NCI-H524 (cell line): ENCODE results near the gene ZNF678.
"Not testable (repeated sequence)": the region's sequence is repeated elsewhere in the genome, so short reads cannot be mapped to it uniquely, and the experiment has no call there.

Source experiments
- DNase-seq, 2 experiments: peaks; one replicate each; lab custom pipeline; 2025; lab: John Stamatoyannopoulos, UW

Gene ZNF678

DNA sequence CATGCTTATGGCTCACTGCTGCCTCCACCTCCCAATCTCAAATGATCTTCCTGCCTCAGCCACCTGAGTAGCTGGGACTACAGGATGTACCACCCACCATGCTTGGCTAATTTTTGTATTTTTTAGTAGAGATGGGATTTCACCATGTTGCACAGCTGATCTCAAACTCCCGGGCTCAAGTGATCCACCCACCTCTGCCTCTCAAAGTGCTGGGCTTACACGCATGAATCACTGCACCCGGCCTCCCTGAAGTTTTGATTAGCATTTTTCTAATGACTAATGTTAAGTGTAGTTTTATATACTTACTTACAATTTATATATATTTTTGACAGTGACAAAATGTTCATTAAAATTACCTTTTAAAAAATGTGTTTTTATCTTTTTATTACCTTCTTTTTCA lies 41.1 kb downstream of the ZNF678 start:
- no peak for DNase-seq

DNA sequence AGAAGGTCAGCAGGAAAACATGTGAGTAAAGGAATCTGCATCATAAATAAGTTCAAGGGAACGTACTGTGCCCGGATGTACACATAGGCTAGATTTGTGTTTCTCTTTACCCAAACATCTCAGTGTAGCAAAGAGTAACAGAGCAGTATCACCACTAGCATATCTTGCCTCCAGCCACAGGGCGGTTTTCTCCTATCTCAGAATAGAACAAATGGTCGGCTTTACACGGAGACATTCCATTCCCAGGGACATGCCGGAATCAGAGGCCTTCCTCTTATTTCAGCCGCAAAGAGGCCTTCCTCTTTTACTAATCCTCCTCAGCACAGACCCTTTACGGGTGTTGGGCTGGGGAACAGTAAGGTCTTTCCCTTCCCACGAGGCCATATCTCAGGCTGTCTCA lies 42.9 kb downstream of the ZNF678 start:
- DNase-seq: not testable (repeated sequence)

DNA sequence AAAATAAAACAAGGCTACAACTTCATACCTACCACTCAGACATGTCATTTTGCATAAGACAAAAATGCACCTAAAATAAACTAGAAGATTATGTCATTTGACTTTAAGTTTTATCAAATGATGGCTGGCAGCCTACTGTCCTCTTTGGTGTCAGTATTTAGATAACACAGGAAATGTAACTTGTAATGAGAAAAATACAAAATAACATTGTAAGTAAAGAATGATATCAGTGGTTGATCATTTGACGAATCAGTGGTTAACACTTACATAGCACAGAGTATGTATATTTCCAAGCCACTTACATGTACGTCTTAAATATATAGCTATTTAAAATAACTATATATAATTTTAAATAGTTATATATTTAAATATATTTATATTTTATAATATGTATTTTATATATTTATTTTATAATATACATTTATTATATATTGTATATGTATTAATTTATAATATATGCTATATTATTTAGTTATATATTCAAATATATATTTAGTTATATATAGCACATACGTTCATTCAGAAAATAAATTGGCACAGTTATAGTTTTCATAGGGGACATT lies 44.1 kb downstream of the ZNF678 start:
- no peak for DNase-seq

DNA sequence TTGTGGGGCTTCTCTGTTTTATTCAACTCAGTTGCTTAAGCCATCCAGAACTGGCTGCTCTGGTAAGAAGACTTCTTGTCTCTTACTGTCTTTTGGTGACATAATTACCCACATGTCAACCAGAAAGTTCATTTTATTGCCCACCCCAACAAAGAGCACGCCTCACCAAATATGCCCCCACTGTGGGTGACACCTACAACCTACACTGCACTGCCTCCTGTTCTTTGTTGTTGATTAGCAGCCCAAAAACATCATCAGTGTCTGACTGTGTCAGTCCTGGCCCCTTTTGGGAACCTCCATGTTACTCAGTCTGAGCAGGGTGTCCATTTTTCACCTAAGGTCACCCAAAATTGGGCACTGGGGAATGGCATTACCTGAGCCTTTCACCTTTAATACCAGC lies 49.3 kb downstream of the ZNF678 start:
- DNase-seq: no peak

DNA sequence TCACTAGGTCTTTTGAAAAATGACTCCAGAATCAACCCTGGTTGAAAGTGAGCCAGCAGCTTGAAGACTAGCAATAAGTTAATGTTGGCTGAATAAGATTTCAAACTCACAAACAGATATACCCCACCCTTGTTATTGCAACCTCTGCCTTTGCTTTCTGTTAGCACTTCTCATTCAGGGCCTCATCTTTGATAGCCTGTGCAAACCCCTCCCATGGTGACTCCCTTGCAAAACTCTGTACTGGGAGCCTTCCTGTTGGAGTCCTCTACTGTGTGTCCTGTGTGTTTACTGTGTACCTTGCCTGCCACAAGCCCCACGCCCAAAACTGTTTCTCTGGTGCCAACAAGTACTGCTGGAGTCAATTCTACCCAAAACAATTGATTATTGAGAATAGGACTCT lies 50.2 kb downstream of the ZNF678 start:
- no peak for DNase-seq

DNA sequence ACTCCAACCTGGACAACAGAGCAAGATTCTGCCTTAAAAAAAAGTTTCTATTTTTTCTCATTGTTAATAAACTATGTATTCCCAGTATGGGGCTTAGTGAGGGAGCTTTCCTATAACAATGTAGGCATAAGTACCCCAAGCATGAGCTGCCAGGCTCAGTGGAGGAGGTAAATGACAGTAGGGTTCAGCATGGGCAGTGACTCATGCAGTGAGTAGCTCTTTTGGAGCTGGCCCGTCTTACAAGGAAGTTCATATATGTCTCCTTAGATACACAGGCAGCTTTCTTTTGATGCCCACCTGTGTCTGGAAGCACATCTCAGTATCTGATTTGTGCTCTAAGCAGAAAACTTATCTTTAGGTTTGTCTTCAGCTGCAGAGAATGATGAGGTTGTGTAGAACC lies 57.9 kb downstream of the ZNF678 start:
- DNase-seq: no peak

DNA sequence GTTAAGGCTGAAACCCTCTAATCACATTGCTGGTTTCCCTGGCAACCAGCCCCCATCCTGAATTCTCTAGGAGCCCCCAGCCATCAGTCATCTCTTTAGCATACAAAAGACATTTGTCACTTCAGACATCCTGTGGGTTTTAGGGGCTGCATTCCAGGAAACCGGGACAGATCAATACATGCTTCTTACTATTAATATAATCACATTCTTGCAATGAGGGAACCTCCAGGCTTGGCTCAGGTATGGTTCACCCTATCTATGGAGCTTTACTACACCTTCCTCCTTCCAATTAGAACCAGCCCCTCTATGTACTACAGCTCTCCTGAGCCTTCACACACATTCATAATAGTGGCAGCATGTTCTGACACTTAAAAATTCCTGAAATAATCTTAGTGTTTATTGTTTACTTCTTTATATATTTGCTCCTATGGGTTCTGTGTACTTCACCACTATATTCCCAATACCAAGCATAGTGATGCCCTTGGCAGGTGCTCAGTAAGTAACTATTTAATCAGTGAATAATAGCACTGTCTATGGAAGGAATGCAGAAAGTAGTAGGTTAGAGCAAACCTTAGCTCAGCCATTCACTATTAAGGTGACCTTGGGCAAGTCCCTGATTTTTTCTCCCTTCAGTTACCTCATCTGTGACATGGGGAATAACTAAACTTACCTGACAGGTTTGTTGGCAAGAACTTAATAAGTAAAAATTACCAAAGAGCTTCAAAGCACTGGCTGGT lies 59.6 kb downstream of the ZNF678 start:
- DNase-seq: no peak

DNA sequence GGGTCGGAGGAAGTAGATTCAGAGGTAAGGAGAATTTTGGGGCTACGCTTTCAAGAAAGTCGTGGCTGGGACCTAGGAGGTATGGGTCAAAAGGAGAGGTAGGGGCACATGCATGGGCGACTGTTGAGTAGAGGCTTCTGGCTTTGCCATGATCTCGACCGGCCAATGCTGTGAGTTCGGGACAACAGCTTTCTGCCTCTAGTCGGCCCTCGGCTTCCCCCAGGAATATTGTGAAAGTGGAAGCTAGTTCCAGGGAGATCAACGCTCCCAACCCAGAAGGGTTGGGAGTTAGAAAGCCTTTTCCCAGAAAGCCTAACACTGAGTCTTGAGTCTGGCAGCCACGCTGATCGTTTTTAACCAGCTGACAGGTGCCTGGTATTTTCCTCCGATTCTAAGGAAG lies 69.0 kb downstream of the ZNF678 start:
- DNase-seq: no peak

DNA sequence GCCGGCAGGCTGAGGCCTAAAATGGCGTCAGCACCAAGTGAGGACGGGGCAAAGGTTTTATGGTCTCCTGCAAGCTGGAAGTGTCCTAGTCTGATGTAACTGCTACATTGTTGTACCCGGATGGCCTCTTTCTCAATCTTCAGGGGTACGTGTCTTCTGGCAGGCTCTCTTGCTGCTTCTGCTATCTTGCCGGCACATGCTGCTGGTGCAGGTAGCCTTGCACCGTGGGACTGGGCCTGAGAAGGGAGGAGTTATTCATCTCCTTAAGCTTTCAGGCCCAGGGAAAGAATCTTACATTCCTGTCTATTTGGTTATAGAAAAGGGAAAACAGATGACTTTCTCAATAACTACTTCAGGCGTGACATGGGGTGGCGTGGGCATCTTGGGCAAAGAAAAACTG lies 72.2 kb downstream of the ZNF678 start:
- no peak for DNase-seq

DNA sequence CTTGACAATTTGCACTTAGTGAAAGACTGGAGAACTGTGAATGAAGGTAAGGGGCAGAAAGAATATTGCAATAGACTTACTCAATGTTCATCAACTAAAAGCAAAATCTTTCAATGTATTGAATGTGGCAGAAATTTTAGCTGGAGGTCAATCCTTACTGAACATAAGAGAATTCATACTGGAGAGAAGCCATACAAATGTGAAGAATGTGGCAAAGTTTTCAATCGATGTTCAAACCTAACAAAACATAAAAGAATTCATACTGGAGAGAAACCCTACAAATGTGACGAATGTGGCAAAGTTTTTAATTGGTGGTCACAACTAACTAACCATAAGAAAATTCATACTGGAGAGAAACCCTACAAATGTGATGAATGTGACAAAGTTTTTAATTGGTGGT lies 91.1 kb downstream of the ZNF678 start:
- no peak for DNase-seq

DNA sequence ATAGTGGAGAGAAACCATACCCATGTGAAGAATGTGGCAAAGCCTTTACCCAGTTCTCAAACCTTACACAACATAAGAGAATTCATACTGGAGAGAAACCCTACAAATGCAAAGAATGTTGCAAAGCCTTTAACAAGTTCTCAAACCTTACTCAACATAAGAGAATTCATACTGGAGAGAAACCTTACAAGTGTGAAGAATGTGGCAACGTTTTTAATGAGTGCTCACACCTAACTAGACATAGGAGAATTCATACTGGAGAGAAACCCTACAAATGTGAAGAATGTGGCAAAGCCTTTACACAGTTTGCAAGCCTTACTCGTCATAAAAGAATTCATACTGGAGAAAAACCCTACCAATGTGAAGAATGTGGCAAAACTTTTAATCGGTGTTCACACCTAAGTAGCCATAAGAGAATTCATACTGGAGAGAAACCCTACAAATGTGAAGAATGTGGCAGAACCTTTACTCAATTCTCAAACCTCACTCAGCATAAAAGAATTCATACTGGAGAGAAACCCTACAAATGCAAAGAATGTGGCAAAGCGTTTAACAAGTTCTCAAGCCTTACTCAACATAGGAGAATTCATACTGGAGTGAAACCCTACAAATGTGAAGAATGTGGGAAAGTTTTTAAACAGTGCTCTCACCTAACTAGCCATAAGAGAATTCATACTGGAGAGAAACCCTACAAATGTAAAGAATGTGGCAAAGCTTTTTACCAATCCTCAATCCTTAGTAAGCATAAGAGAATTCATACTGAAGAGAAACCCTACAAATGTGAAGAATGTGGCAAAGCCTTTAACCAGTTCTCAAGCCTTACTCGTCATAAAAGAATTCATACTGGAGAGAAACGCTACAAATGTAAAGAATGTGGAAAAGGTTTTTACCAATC lies 91.7 kb downstream of the ZNF678 start:
- DNase-seq: no peak

DNA sequence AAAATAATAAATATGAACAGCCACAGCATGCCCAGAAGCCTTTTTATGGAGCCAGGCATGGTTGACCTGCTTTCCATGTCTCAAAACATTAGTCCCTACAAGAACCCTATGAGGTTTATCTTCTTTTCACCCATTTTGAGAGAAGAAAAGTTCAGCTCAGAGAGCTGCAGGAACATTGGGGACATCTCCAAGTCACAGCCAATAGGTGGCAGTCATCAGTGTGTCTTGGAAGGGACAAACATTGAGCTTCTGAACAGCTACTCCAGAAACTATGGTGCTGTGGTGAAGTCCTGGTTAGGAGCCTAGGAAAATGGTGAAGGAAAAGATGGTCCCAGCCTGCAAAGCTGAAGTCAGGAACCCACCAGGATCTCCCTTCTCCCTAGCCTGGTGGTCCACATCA lies 98.1 kb downstream of the ZNF678 start:
- DNase-seq: no peak

DNA sequence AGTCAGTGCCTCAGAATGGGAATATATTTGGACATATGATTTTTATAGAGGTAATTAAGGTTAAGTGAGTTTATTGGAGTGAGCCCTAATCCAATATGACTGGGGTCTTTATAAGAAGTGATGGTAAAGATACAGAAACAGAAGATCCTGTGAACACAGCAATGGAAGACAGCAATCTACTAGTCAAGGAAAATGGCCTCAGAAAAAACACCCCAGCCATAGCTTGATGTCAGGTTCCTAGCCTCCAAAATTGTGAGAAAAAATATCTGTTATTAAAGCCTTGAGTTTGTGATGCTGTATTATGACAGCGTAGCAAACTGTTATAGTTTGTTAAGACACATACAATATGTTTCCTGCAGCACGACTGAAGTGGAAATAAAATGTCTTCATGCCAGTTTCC lies 99.6 kb downstream of the ZNF678 start:
- DNase-seq: no peak

DNA sequence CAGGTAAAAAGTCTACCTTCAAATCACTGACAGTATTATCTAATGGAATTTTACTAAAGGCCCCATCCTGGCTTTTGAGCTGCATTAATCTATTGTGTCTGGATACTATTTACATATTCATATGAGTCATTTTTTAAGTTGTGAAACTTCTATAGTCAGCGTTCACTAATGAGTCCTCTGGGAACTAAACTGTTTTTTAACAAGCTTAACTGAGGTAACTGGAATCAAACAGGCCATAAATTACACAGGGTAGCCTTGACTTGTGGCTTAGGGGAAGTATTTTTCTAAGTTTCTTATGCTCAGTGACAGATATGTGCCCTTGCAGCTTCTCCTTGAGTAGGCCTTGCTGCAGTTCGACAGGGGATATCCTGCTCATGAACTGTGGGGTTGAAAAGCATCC lies 102.9 kb downstream of the ZNF678 start:
- no peak for DNase-seq

DNA sequence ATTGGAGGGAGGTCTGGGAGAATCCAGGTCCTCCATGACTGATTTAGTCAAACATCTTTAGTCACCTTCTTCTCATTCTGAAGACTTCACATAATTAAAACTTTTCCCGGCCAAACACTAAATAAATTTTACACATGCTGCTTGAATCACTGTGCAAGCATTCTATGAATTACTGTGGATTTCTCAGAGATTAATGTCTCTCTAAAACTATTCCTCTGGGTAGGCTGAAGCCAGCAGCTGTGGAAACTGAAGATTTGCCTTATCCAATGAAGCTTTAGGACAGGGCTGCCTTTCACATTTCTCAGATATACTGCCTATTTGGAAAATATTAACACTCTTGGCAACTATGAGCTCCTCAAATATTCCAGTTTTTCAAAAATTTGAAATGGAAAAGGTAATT lies 110.1 kb downstream of the ZNF678 start:
- no peak for DNase-seq

DNA sequence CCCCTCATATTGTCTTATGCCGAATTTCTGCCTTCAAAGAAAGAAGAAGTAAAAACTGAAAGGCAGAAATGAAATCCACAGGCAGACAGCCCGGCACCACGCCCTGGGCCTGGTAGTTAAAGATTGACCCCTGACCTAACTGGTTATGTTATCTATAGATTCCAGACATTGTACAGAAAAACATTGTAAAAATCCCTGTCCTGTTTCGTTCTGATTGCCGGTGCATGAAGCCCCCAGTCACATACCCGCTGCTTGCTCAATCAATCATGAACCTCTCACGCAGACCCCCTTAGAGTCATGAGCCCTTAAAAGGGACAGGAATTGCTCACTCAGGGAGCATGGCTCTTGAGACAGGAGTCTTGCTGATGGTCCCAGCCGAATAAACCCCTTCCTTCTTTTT lies 122.5 kb downstream of the ZNF678 start:
- no peak for DNase-seq

DNA sequence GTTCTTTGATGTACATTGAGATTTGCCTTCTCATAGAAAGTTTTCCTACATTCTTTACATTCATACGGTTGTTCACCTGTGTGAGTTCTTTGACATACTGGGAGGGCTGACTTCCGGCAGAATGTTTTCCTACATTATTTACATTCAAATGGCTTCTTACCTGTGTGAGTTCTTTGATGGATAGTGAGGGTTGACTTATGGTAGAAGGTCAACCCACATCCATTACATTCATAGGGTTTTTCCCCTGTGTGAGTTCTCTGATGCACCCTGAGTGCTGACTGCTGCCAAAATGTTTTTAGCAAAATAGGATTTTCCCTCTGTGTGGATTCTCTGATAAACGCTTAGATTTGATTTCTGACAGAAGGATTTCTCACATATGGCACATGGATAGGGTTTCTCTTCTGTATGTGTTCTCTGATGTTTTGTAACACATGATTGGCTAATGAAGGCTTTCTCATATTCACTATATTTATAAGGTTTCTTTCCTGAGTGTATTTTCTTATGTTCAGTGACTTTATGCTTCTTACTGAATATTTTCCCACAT lies 134.0 kb downstream of the ZNF678 start:
- no peak for DNase-seq

DNA sequence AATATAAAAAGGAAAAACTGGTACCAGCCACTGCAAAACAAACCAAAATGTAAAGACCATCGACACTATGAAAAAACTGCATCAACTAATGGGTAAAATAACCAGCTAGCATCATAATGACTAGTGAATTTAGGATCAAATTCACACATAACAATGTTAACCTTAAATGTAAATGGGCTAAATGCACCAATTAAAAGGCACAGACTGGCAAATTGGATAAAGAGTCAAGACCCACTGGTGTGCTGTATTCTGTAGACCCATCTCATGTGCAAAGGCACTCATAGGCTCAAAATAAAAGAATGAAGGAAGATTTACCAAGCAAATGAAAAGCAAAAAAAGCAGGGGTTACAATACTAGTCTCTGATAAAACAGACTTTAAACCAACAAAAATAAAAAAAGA lies 138.3 kb downstream of the ZNF678 start:
- not testable (repeated sequence) for DNase-seq

DNA sequence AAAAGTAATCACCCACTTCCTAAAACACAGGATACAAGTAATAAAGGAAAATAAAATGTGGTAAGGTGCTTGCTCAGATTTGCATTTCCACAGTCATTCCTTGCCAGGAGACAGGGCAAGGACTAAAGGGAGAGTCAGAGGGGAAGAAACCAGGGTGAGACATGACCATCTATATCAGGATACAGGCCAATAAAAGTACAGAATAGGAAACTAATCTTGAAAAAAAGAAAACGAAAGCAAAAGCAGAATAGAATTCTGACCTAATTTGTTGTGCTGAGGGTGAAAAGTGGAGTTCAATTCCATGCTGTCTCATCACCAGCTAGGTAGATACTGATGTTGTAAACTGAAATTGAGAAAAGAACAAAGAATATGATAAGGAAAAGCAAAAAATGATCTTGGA lies 144.5 kb downstream of the ZNF678 start:
- no peak for DNase-seq

DNA sequence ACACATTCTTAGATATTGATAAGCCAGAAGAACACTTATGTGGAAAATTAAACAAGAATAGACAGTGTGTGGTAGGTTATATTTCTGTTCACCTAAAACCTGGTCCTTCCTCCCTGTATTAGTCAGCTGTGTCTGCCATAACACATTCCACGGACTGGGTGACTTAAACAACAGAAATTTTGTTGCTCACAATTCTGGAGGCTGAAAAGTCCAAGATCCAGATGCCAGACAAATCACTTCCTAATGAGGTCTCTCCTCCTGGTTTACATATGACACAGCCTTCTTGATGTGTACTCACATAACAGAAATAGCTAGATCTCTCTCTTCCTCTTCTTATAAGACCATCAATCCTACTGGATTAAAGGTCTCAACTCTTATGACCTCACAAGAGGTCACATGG lies 146.1 kb downstream of the ZNF678 start:
- DNase-seq: no peak

DNA sequence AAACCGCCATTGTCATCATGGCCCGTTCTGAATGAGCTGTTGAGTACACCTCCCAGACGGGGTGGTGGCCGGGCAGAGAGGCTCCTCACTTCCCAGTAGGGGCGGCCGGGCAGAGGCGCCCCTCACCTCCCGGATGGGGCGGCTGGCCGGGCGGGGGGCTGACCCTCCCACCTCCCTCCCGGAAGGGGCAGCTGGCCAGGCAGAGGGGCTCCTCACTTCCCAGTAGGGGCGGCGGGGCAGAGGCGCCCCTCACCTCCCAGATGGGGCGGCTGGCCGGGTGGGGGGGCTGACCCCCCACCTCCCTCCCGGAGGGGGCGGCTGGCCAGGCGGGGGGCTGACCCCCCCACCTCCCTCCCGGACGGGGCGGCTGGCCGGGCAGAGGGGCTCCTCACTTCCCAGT lies 147.1 kb downstream of the ZNF678 start:
- DNase-seq: not testable (repeated sequence)

DNA sequence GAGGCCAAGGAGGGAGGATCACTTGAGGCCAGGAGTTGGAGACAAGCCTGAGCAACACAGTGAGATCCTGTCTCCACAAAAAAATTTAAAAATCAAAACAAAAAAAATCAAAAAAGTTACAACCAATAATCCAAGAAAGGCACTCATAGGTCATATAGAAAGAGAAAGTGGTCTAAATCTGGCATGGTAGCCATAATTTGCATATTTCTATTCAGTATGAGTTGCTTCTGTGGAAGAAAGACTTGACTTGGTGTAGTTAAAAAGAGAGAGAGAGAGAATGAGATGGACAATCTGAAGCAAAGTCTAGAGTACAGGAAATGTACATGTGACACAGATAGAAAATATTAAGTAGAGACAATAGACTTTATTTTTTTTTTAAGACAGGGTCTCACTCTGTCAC lies 149.3 kb downstream of the ZNF678 start:
- DNase-seq: no peak

DNA sequence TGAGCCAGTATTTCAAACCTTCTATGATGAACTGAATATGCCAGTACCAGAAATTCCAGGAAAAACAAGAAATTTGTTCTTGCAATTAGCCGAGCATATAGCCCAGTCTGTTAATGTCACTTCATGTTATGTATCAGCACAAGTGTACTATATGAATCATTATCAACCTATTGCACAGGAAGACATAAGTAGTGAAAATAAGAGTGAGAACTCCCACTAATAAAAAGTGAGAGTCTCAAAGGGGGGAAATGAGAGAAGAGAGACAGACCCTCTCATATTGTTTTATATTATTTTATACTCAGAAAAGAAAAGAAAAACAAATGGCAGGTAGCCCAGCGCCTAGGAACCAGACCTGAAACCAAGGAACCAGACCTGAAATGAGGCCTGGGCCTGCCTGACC lies 155.6 kb downstream of the ZNF678 start:
- DNase-seq: no peak
